Calu3 (cell line): ENCODE measurements around the gene GPR108. TPM values are rescaled to one million over a fixed set of nuclear protein-coding genes. Genes with fewer than 3 reads are reported as not detected.

ENCODE experiments used
- BruUV-seq: library from RNA; stranded (reverse); fragments of 400-500 nt; replicated peaks from 2 replicates; lab custom pipeline; 2021; lab: Mats Ljungman, UMichigan
- CTCF ChIA-PET: fragments of 300-600 bp; sonication (Branson Sonifier 250); formaldehyde crosslinking; loops from one replicate; lab custom pipeline; 2022; ENCODE audit warnings: antibody characterized with exemption; lab: Charles Lee
- DNase-seq: peaks from one replicate; pipeline ENCODE4 v3.0.0; 2022
- H3K27ac Mint-ChIP-seq: one replicate; pipeline ENCODE4 v1.8.0; 2022; ENCODE audit warnings: mixed read lengths; ENCODE audit not compliant: unreplicated experiment
- H3K27me3 Mint-ChIP-seq: one replicate; pipeline ENCODE4 v1.8.0; 2022; ENCODE audit warnings: mixed read lengths; ENCODE audit not compliant: unreplicated experiment
- H3K36me3 Mint-ChIP-seq: one replicate; pipeline ENCODE4 v1.8.0; 2022; ENCODE audit warnings: mild to moderate bottlenecking, moderate library complexity, mixed read lengths; ENCODE audit not compliant: insufficient read depth, unreplicated experiment
- H3K4me1 Mint-ChIP-seq: one replicate; pipeline ENCODE4 v1.8.0; 2022; ENCODE audit warnings: mild to moderate bottlenecking, low read depth, mixed read lengths; ENCODE audit not compliant: unreplicated experiment
- H3K4me3 Mint-ChIP-seq: one replicate; pipeline ENCODE4 v1.8.0; 2022; ENCODE audit warnings: mild to moderate bottlenecking, low read depth, moderate library complexity, mixed read lengths; ENCODE audit not compliant: unreplicated experiment
- H3K9me3 Mint-ChIP-seq: one replicate; pipeline ENCODE4 v1.8.0; 2022; ENCODE audit warnings: low read depth, mixed read lengths; ENCODE audit not compliant: unreplicated experiment
- CTCF ChIP-seq: fragments of 200-600 bp; IDR thresholded peaks from one replicate; pipeline ENCODE4 v1.8.0; 2022; ENCODE audit warnings: antibody characterized with exemption; ENCODE audit not compliant: unreplicated experiment
- intact Hi-C: fragments of 100-400 bp; cut with micrococcal nuclease; formaldehyde crosslinking; loops from one replicate; pipeline ENCODE4 v1.10.0; 2022; ENCODE audit not compliant: unreplicated experiment
- total RNA-seq: library from RNA; stranded (reverse); gene quantifications from 2 replicates; pipeline ENCODE4 v1.2.3, GENCODE V29; 2022

Gene GPR108
- total RNA-seq, 1 experiment from 2014 or later = 67.7 TPM

- intact Hi-C loops = no loop called here
- H3K4me3 Mint-ChIP-seq = no peak overlapping the region
Measured at GRCh38 chr19:6685962-6686627, 51.3 kb downstream of the GPR108 start.

GRCh38 chr19:6685482-6685881, 51.9 kb downstream of the GPR108 start:
- CTCF ChIA-PET = no interaction called here
- Mint-ChIP-seq H3K4me3 (no peak overlapping the region), H3K4me1 (no peaks in the 10 kb centered on the region), H3K36me3 (peaks cover 30% of the 10 kb centered on the region), H3K27me3 (no peaks in the 10 kb centered on the region), H3K27ac (no peak overlapping the region), H3K9me3 (no peaks in the 10 kb centered on the region)
- BruUV-seq = no TSS peak
- intact Hi-C loops = no loop called here
- TF ChIP-seq CTCF = no peak
- no peak for DNase-seq

More at GRCh38 chr19:6685962-6686627, 51.3 kb downstream of the GPR108 start:
- no peak for TF ChIP-seq CTCF
- H3K27ac Mint-ChIP-seq = no peak overlapping the region
- no peaks in the 10 kb centered on the region for H3K4me1 Mint-ChIP-seq
- H3K27me3 Mint-ChIP-seq = no peaks in the 10 kb centered on the region
- DNase-seq = no peak
- peaks cover 25% of the 10 kb centered on the region for H3K36me3 Mint-ChIP-seq
- CTCF ChIA-PET = no interaction called here
- no TSS peak for BruUV-seq
- no peaks in the 10 kb centered on the region for H3K9me3 Mint-ChIP-seq

GRCh38 chr19:6683971-6684370, 53.4 kb downstream of the GPR108 start:
- CTCF ChIA-PET = no interaction called here
- no peak for TF ChIP-seq CTCF
- no peak for DNase-seq
- Mint-ChIP-seq H3K27ac (no peak overlapping the region), H3K36me3 (peaks cover 32% of the 10 kb centered on the region), H3K27me3 (no peaks in the 10 kb centered on the region), H3K9me3 (no peaks in the 10 kb centered on the region), H3K4me3 (no peak overlapping the region), H3K4me1 (no peaks in the 10 kb centered on the region)
- no TSS peak for BruUV-seq
- intact Hi-C loops = no loop called here

GRCh38 chr19:6682607-6683128, 54.7 kb downstream of the GPR108 start:
- no peak overlapping the region for H3K27ac Mint-ChIP-seq
- no peak for DNase-seq
- H3K4me1 Mint-ChIP-seq = no peaks in the 10 kb centered on the region
- H3K4me3 Mint-ChIP-seq = no peak overlapping the region
- no TSS peak for BruUV-seq
- H3K36me3 Mint-ChIP-seq = peaks cover 34% of the 10 kb centered on the region
- H3K27me3 Mint-ChIP-seq = no peaks in the 10 kb centered on the region
- intact Hi-C loops = no loop called here
- no peaks in the 10 kb centered on the region for H3K9me3 Mint-ChIP-seq
- CTCF ChIA-PET = no interaction called here
- no peak for TF ChIP-seq CTCF
